HL-60 (cell line): Measurements from ENCODE around the gene REEP3.

ENCODE experiments used
- DNase-seq, 2 experiments: peaks; one replicate each; pipeline ENCODE4 v3.0.0-alpha.2; 2010 to 2020; ENCODE audit warnings: low read depth in 1 of 2, low spot score in 1 of 2
- H3K27ac ChIP-seq: fragments of 250-450 bp; sonication (Bioruptor Pico); replicated peaks from 2 replicates; pipeline ENCODE4 v1.5.1; 2020; ENCODE audit warnings: mild to moderate bottlenecking, moderate library complexity
- H3K27me3 ChIP-seq: fragments of 250-450 bp; sonication (Bioruptor Pico); 2 replicates; pipeline ENCODE4 v1.5.1; 2021; ENCODE audit warnings: mild to moderate bottlenecking, moderate library complexity; ENCODE audit not compliant: insufficient read depth, poor library complexity, severe bottlenecking
- H3K4me3 ChIP-seq: replicated peaks from 2 replicates; pipeline ENCODE4 v1.5.1; 2011; ENCODE audit warnings: mild to moderate bottlenecking, control low read depth, low read length; ENCODE audit not compliant: insufficient read depth
- CTCF ChIP-seq: IDR thresholded peaks from one replicate; pipeline ENCODE4 v1.5.1; 2011; ENCODE audit warnings: low read length, control low read depth, inconsistent platforms; ENCODE audit not compliant: insufficient read depth
- GABPA ChIP-seq: IDR thresholded peaks from 2 replicates; pipeline ENCODE4 v1.6.1; 2012; ENCODE audit warnings: low read depth
- POLR2AphosphoS5 ChIP-seq: IDR thresholded peaks from 2 replicates; pipeline ENCODE4 v1.6.1; 2012; ENCODE audit warnings: low read depth
- REST ChIP-seq: IDR thresholded peaks from 2 replicates; pipeline ENCODE4 v1.6.1; 2012; ENCODE audit warnings: low read depth; ENCODE audit not compliant: insufficient replicate concordance
- SPI1 ChIP-seq: IDR thresholded peaks from 2 replicates; pipeline ENCODE4 v1.6.1; 2012; ENCODE audit warnings: low read depth, mild to moderate bottlenecking, borderline replicate concordance

REEP3 gene

GRCh38 chr10:63501954-63502353 is 19.2 kb upstream of the REEP3 start:
- no peak for DNase-seq
- no peaks in the 10 kb centered on the region for H3K27me3 ChIP-seq
- no peak overlapping the region for H3K4me3 ChIP-seq
- H3K27ac ChIP-seq = no peak overlapping the region
- TF ChIP-seq REST = no peak
- no peak for TF ChIP-seq GABPA

GRCh38 chr10:63502832-63503231 is 18.4 kb upstream of the REEP3 start:
- no peak for TF ChIP-seq POLR2AphosphoS5
- TF ChIP-seq CTCF = no peak
- no peak for TF ChIP-seq SPI1
- no peak for TF ChIP-seq REST
- no peak for TF ChIP-seq GABPA
- Histone ChIP-seq H3K4me3 (no peak overlapping the region), H3K27ac (no peak overlapping the region), H3K27me3 (no peaks in the 10 kb centered on the region)
- no peak for DNase-seq

GRCh38 chr10:63503395-63503794 is 17.8 kb upstream of the REEP3 start:
- DNase-seq = no peak
- H3K4me3 ChIP-seq = no peak overlapping the region
- H3K27me3 ChIP-seq = no peaks in the 10 kb centered on the region
- TF ChIP-seq SPI1 (no peak), REST (no peak), GABPA (no peak), CTCF (no peak), POLR2AphosphoS5 (no peak)
- H3K27ac ChIP-seq = no peak overlapping the region
